ENCODE data around the gene HMGXB3. TPM values are rescaled to one million over a fixed set of nuclear protein-coding genes. Genes with fewer than 3 reads are reported as not detected.
"Not testable (repeated sequence)": the region's sequence is repeated elsewhere in the genome, so short reads cannot be mapped to it uniquely, and the experiment has no call there.

Gene HMGXB3
- polyA plus RNA-seq, 1 donor from 2014 or later, result 15.4 TPM

DNA sequence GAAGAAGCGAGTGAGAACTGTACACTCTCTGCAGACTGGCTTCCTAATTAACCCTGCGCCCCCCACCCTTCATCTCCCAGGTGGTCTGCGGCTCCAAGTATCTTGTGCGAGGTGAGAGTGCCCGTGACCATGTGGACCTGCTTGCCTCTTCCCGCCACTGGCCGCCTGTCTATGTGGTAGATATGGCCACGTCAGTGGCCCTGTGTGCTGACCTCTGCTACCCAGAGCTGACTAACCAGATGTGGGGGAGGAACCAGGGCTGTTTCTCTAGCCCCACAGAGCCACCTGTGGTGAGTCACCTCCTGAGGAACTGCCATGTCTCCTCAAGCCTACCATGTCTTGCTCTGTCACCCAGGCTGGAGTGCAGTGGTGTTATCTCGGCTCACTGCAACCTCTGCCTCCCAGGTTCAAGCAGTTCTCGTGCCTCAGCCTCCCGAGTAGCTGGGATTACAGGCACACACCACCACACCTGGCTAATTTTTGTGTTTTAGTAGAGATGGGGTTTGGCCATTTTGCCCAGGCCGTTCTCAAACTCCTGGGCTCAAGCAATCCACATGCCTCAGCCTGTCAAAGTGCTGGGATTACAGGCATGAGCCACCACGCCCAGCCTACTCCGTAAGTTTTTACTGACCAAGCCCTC is 49.8 kb downstream of the HMGXB3 start:
- H3K27ac Mint-ChIP-seq, result peak overlapping the region in 1 of 3 donors; percentile 23
- not testable (repeated sequence) for H3K4me3 Mint-ChIP-seq, H3K4me1 Mint-ChIP-seq, H3K9me3 Mint-ChIP-seq, H3K27me3 Mint-ChIP-seq, H3K36me3 Mint-ChIP-seq

DNA sequence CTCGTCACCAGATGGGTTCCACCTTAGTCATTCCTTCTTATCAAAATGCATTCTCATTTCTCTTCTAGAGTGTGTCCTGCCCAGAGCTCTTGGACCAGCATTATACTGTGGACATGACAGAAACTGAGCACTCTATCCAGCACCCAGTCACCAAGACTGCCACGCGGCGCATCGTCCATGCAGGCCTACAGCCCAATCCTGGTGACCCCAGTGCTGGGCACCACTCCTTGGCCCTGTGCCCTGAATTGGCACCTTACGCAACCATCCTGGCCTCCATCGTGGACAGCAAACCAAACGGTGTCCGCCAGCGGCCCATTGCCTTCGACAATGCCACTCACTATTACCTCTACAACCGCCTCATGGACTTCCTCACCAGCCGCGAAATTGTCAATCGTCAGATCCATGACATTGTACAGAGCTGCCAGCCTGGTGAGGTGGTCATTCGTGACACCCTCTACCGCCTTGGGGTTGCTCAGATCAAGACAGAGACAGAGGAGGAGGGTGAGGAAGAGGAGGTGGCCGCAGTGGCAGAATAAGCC is 51.2 kb downstream of the HMGXB3 start:
- Mint-ChIP-seq H3K36me3 (peaks cover 8% of the 10 kb centered on the region), H3K27me3 (no peaks in the 10 kb centered on the region), H3K27ac (no peak overlapping the region), H3K4me3 (no peak overlapping the region), H3K4me1 (peaks cover 0 to 2% (median 0%) of the 10 kb centered on the region in 3 donors), H3K9me3 (no peaks in the 10 kb centered on the region)

DNA sequence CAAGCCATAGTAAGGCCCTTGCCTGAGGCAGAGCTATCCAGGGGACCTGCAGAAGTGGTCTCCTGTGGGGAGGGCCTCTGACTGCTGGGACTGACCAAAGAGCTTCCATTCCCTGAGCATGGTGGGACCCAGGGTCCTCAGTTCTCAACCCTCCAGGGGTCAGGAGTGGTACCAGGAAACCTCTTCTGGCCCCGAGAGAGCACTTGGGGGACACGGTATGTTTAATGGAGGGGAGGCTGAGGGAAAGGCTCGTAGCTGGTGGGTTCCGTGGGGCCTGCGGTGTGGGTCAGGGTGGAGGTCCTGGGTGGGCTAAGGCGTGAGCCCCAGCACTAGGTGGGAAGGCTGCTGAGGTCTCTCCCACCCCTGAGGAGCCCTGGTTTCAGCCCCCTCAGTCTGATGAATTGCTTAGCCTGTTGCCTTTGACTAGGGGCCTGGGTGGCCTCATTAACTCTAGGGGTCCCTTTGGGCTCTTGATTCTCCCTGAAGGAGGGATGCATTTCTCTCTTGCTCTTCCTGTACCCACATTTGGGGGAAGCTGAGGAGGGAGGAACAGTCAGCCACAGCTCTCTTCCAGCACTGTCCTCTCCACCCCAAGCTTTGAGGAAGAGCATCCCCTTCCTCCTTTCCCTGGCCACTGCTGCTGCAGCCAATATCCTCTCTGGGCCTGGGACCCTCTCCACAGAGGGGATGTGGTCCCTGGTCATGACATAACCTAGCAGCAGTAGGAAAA is 51.9 kb downstream of the HMGXB3 start:
- Mint-ChIP-seq H3K27ac (no peak overlapping the region), H3K36me3 (peaks cover 8% of the 10 kb centered on the region), H3K27me3 (no peaks in the 10 kb centered on the region), H3K4me1 (peaks cover 0 to 3% (median 0%) of the 10 kb centered on the region in 3 donors), H3K9me3 (no peaks in the 10 kb centered on the region), H3K4me3 (no peak overlapping the region)

DNA sequence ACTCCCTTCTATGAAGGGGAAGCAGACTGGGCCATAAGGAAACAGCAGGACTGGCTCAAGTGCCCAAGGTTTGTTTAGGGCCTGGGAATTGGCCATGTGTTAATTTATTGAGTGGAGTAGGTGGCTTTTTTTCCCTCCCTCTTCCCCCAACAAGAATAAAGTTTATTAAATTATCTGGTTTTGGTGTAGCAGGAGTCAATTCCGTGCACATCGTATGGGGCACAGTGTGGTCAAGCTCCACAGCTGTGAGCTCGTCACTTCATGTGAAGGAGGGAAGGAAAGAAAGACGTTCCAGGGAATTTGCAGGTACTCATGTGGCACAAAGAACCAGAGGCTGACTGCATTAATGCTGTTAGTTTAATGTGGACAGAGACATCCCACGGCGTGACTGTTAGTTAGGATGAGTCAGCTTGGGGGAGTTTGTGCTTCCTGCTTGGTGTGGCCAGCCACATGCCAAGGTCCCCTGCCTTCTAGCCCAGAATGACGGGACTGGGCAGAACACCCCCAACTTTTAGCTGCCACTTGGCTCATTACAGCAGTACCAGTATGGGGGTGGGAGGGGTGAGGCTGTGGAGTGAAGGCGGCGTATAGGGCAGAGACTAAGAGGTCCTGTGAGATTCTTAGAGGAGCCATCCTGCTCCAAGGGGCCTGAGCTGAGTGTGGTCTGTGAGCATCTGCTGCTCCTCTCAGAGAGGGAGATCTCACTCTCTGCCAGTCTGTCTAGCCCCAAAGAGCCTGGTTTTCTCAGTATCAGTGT is 52.6 kb downstream of the HMGXB3 start:
- Mint-ChIP-seq H3K4me3 (no peak overlapping the region), H3K9me3 (no peaks in the 10 kb centered on the region), H3K27ac (no peak overlapping the region), H3K36me3 (peaks cover 8% of the 10 kb centered on the region), H3K27me3 (no peaks in the 10 kb centered on the region), H3K4me1 (peaks cover 0 to 3% (median 0%) of the 10 kb centered on the region in 3 donors)

DNA sequence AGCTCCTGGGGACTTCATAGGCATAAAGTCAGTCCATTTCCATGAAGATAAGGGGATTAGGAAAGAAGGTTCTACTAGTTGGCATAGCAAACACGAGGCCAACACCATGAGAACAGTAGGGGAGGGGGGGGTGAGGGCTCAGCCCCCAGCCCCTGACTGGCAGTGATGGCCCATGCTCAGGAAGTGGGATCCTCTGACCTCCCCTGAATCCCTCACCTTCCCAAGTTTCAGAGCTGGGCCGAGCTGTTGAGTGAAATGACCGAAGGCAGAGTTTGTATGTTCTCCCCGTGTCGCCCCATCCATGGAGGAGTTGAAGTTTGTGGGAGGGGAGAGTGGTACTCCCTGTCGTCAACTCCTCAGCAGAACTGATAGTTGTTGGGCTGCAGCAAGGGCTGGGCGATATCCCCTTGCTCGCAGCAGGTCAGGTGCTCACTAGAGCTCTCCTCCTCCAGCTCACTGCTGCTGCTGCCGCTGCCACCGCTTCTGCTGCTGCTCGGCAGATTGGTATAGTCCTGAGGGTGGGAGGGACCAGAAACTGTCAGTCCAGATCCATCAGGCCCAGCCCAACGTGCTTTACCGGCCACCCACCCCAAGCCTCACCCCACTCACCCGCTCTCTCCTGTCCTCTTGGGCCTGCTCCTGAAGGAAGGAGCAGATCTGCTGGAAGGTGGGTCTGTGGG is 53.3 kb downstream of the HMGXB3 start:
- no peak overlapping the region for H3K4me3 Mint-ChIP-seq
- H3K27me3 Mint-ChIP-seq, result no peaks in the 10 kb centered on the region
- H3K9me3 Mint-ChIP-seq, result no peaks in the 10 kb centered on the region
- H3K27ac Mint-ChIP-seq, result no peak overlapping the region
- H3K4me1 Mint-ChIP-seq, result peaks cover 0 to 3% (median 0%) of the 10 kb centered on the region in 3 donors
- H3K36me3 Mint-ChIP-seq, result peaks cover 8% of the 10 kb centered on the region

DNA sequence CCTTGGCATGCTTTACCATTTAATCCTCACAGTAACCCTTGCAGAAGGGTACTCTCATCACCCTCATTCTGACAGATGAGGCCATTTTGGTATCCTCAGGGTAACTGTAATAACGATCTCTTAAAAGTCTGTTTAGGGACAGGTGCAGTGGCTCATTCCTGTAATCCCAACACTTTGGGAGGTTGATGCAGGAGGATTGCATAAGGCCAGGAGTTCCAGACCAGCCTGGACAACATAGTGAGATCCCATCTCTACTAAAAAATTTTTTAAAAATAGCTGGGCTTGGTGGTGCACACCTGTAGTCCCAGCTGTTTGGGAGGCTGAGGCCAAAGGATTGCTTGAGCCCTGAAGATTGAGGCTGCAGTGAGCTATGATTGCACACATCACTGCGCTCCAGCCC is 54.0 kb downstream of the HMGXB3 start:
- no peak overlapping the region for H3K4me3 Mint-ChIP-seq
- H3K27ac Mint-ChIP-seq, result no peak overlapping the region
- H3K9me3 Mint-ChIP-seq, result no peaks in the 10 kb centered on the region
- H3K27me3 Mint-ChIP-seq, result no peaks in the 10 kb centered on the region
- H3K36me3 Mint-ChIP-seq, result peaks cover 7% of the 10 kb centered on the region
- peaks cover 0 to 3% (median 0%) of the 10 kb centered on the region in 3 donors for H3K4me1 Mint-ChIP-seq

DNA sequence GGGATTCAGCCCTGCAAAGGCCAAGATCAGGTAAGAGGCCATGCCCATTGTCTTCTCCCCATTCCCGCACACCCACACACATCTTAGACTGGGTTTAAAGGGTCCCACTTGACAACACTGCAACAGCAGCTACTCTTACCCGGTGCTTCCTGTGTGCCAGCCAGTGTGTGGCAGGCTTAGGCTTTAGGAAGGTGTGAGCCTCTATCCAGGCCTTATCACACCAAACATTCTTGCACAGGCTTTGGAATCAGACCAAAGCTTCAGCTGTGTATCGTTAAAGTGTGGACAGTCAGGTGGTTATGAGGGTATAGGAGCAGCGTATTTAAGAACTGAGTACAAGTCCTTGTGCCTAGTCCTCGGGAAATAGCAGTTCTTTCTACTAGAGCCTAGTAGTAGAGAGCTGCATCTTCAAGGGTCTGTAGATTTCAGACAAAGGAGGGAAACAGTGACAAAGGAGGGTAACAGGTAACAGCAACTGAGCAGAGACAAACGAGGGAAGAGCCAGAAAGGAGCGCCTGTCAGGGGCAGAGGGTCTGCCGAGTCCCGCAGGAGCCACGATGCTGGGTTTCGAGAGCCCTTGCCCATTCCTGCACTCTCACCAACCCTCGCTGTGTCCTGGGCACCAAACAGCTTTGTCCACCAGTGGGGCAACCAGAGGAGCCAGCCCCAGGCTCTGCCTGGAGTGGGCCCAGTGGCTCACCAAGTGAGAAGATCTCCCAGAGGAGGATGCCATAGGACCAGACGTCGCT is 55.0 kb downstream of the HMGXB3 start:
- Mint-ChIP-seq H3K9me3 (no peaks in the 10 kb centered on the region), H3K4me3 (no peak overlapping the region), H3K36me3 (peaks cover 5% of the 10 kb centered on the region), H3K4me1 (peaks cover 0 to 3% (median 0%) of the 10 kb centered on the region in 3 donors), H3K27ac (no peak overlapping the region), H3K27me3 (no peaks in the 10 kb centered on the region)

DNA sequence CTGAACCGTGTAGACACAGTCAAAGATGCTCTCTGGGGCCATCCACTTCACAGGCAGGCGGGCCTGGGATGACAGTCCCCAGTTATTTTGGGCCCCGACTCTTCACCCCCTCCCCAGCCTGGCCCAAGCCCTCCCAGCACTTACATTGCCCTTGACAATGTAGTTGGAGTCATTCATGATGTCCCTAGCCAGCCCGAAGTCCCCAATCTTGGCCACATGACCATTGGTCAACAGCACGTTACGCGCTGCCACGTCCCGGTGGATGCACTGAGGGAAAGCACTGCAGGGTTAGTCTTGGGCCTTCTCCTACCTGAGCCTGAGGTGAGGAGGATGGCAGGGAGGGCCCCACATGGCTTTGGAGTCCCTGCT is 55.5 kb downstream of the HMGXB3 start:
- Mint-ChIP-seq H3K9me3 (no peaks in the 10 kb centered on the region), H3K4me3 (no peak overlapping the region), H3K27ac (peak overlapping the region in 2 of 3 donors; percentile 27 to 40), H3K36me3 (peaks cover 5% of the 10 kb centered on the region), H3K27me3 (no peaks in the 10 kb centered on the region), H3K4me1 (peaks cover 0 to 3% (median 0%) of the 10 kb centered on the region in 3 donors)

DNA sequence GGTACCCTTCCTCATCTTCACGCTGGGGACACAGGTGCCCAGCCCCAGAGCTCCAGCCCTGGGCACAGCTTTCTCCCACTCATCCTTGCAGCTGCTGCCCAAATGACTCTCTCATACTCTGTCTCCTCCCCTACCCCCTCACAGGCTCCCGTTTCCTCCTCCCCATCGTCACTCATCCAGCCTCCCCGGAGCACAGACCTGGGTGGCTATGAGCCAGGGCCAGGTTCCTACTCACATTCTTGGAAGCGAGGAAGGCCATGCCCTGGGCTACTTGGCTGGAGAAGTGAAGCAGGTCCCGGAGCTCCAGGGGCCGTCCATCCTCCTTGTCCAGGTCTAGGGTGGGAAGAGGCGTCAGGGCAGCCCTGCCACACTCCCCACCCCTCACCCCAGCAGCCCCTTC is 56.5 kb downstream of the HMGXB3 start:
- no peaks in the 10 kb centered on the region for H3K9me3 Mint-ChIP-seq
- H3K27ac Mint-ChIP-seq, result no peak overlapping the region

DNA sequence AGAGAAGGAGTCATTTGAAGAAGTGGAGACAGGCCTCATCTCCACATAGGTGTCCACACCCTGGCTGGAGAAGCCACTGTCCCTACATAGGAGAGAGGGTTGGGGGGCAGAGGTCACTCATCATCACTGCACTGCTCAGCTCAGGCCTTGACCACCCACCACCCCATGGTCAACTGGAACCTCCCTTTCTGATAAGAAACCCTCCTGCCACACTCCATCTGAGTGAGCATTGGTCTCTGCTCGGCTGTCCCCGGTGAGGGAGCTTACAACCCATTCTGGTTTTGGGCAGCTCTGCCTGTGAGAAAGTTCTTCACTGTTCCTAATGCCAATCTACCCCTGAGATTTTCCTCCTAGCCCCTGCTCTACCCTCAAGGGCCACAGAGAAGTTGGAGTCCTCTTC is 57.0 kb downstream of the HMGXB3 start:
- Mint-ChIP-seq H3K9me3 (no peaks in the 10 kb centered on the region), H3K4me3 (no peak overlapping the region), H3K27ac (no peak overlapping the region)

More for the DNA sequence above, 56.5 kb downstream of the HMGXB3 start:
- peaks cover 0 to 2% (median 0%) of the 10 kb centered on the region in 3 donors for H3K4me1 Mint-ChIP-seq
- H3K27me3 Mint-ChIP-seq, result no peaks in the 10 kb centered on the region
- no peak overlapping the region for H3K4me3 Mint-ChIP-seq
- H3K36me3 Mint-ChIP-seq, result peaks cover 1% of the 10 kb centered on the region

DNA sequence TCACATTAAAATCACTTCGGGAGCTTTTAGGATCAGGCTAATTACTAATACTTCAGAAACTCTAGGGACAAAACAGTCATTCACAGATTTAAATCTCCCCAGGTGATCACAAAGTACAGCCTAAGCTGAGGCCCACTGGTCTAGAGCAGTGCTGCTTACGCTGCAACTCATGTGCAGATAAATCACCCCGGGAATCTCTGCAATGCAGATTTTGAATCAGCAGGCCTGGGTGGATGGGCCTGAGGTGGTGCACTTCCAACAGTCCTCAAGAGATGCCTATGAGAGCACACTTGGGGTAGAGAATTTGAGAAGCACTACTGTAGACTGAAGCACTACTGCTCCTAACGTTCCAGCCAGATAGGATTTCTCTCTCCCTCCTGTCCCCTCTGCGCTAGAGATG is 57.5 kb downstream of the HMGXB3 start:
- Mint-ChIP-seq H3K4me3 (no peak overlapping the region), H3K27me3 (peaks cover 3% of the 10 kb centered on the region), H3K27ac (peak overlapping the region in 1 of 3 donors; percentile 58), H3K9me3 (no peaks in the 10 kb centered on the region), H3K4me1 (peaks cover 0 to 2% (median 0%) of the 10 kb centered on the region in 3 donors), H3K36me3 (peaks cover 1% of the 10 kb centered on the region)

More for the DNA sequence above, 57.0 kb downstream of the HMGXB3 start:
- Mint-ChIP-seq H3K4me1 (peaks cover 0 to 2% (median 0%) of the 10 kb centered on the region in 3 donors), H3K36me3 (peaks cover 1% of the 10 kb centered on the region), H3K27me3 (peaks cover under 1% of the 10 kb centered on the region)

DNA sequence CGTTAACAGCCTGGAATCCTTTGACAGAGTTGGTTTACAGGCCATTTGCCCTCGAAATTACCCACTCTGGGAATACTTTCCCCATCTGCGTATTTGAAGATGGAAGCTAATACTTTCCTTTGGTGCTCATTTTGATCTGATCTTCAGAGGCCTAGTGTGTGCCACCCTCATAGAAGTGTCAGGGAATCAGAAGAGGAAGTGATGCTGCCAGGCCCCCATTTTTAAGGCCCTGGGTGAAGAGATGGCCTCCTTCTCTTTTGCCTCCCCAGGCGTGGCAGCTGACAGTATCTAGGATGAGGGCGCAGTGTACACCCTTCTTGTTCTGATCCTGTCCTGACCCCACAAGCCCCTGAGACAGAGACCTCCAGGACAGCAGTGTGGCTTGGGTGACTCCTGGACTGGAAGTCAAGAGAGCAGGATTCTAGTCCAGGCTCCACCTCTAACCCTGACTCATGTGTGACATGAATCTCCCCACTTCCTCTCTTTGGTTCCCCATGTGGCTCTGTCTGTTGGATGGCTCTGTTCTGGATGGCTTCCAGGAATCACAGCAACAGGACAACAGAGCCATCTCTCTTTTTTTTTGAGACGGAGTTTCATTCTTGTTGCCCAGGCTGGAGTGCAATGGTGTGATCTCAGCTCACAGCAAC is 58.1 kb downstream of the HMGXB3 start:
- peaks cover 1% of the 10 kb centered on the region for H3K36me3 Mint-ChIP-seq
- peaks cover 3% of the 10 kb centered on the region for H3K27me3 Mint-ChIP-seq
- H3K27ac Mint-ChIP-seq, result peak overlapping the region in 1 of 3 donors; percentile 58
- no peaks in the 10 kb centered on the region for H3K9me3 Mint-ChIP-seq
- peaks cover 0 to 2% (median 0%) of the 10 kb centered on the region in 3 donors for H3K4me1 Mint-ChIP-seq
- H3K4me3 Mint-ChIP-seq, result no peak overlapping the region

DNA sequence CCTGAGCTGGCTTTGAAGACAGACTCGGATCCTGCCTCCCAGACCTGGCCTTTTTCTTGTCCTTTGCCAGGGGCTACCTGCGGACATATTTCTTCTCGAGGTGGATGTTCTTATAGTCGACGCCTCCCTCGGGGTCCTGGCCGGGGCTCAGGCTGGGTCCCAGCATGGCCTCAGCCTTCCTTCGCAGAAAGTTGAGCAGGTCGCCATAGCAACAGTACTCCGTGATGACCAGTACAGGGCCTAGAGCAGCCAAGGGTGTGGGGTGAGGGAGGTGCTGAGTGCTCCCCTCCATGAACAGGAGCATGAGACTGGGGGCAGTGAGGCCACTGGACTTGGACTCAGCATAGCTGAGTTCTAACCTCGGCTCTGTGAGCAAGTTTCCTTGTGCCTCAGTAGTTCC is 59.1 kb downstream of the HMGXB3 start:
- no peaks in the 10 kb centered on the region for H3K9me3 Mint-ChIP-seq
- H3K4me3 Mint-ChIP-seq, result no peak overlapping the region
- no peaks in the 10 kb centered on the region for H3K36me3 Mint-ChIP-seq
- peaks cover 8% of the 10 kb centered on the region for H3K27me3 Mint-ChIP-seq
- no peak overlapping the region for H3K27ac Mint-ChIP-seq
- H3K4me1 Mint-ChIP-seq, result peaks cover 0 to 2% (median 0%) of the 10 kb centered on the region in 3 donors

DNA sequence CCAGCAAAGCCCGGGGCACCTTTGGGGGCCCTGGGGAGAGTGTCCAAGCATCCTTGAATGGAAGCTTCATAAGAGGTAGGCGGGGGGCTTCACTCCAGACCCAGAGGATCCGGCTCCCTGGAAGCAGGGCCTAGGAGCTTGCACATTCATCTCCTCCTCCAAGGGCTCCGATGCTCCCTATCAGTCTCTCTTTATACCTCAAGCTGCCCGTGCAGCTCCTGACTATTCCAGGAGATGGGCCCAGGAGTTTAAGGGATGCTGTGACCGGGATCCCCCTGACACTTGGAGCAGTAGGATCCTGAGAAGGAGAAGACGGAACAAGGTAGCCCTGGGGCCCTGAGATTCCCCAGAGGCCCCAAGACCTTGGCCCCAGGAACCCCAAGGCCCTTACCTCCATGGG is 59.9 kb downstream of the HMGXB3 start:
- H3K36me3 Mint-ChIP-seq, result no peaks in the 10 kb centered on the region
- no peaks in the 10 kb centered on the region for H3K9me3 Mint-ChIP-seq
- H3K27me3 Mint-ChIP-seq, result peaks cover 10% of the 10 kb centered on the region
- peak overlapping the region in 1 of 3 donors; percentile 71 for H3K27ac Mint-ChIP-seq
- no peak overlapping the region for H3K4me3 Mint-ChIP-seq
- peaks cover 0 to 2% (median 0%) of the 10 kb centered on the region in 3 donors for H3K4me1 Mint-ChIP-seq
